HG03571 (cell line): ENCODE results near the gene SUN2.

Experiments
- ATAC-seq: cut with Tn5 transposase; IDR thresholded peaks from one replicate; pipeline ENCODE4 v1.9.1; 2021; ENCODE audit not compliant: unreplicated experiment

Gene SUN2

DNA sequence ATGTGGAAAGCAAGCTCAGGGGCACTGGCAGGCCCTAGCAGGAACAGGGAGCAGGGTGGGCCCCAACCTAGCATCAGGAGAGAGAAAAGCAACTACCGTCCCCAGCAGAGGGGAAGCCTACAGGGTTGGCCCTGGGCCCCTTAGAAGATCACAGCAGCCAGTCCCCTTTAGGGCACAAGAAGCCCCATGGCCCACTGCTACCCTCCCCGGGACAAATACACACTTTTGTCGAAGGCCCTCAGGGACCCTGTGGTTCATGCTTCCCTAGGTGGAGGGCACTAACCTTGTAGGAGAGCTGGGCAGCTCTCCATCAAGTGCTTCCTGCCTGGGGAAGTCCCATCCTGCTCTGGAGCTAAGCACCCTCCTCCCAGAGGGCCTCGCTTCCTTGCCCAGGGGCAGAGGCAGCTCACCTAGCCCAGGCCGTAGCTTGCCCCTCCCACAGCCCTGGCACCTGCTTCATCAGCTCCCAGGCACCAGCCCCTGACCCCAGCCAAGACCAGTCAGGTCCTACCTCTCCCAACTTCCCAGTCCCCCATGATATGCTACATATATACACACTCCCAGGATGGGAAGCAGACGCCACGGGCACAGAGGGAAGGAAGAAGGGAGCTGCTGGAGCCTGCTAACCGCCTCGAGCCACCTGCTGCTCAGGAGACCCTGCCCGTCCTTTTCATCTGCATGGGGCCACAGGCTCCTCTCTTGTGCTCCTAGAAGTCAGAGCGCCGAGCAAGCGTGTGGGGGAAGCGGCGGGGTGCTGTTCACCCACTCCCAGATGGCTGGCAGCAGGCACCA, 20.1 kb downstream of the SUN2 start:
- no peak for ATAC-seq

DNA sequence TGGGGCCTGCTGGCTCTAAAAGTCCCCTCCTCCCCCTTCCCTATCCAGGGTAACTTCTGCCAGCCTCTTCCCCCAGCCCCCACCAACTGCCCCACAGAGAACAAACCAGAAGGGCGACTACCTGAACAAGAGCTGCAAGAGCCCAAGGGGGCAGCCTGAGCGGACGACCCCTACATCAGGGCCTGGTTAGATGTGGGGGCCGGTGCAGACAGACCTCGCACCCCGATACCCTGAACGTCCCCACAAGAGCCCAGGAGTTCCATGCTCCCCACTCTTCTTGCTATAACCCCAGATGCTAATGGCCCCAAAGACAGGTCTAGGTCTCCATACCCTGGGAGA, 20.7 kb downstream of the SUN2 start:
- no peak for ATAC-seq

DNA sequence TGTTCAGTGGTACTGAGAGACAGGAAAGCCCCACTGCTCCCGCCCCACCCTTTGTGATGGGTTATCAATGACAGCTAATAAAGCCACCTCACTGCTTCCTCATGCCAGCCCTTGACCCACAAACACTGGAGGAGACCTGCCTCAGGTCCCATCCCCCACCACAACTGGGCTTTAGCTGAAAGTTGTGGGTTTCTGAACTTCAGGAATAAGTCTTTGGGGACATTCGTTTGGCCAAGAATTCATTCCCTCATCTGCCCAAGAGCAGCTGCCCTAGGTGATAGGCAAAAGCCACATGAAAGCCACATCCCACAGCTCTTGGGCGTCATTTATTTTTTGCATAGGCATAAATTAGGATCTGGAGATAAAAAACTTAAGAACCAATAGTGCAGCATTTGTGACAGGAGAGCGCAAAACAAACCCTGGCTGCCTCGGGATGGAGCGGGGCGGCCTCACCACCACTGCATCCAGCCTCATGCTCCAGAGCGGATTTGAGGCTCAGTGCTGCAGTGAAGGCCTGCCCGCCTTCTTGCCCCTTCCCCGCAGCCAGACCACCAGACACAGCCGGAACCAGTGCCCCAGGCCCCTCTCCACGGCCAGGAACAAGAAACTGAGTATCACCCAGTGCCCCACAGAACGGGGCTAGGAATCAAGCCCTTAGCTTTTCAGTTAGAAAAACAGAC, 21.2 kb downstream of the SUN2 start:
- no peak for ATAC-seq

DNA sequence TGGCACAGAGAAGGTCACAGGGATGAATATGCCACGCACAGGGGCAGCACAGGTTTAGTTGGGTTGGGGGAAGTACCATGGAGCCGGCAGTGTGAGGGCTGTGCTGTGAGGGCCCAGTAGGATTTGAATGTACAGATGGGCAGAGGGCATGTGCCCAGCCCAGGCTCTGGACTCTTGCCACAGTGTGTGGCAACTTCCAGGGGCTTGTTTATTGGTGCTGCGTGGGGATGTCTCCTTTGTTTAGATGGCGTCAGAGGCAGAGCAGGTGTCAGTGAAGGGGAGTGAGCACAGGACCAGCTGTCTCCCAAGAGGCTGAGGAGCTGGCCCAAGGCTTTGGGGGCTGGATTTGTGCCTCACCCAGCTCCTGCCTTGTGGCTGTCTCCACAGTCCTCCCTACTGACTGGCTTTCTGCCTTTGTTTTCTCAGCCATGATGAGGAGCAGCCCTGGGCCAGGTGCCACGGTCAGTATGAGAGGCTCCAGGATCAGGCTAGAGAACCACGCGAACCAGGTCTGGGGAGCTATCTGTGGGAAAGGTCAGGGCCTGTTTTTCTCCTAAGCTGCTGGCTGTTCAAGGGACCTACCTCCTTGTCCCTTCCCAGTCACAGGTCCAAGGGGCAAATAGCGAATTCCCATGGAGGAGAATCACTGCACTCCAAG, 21.9 kb downstream of the SUN2 start:
- ATAC-seq: no peak

DNA sequence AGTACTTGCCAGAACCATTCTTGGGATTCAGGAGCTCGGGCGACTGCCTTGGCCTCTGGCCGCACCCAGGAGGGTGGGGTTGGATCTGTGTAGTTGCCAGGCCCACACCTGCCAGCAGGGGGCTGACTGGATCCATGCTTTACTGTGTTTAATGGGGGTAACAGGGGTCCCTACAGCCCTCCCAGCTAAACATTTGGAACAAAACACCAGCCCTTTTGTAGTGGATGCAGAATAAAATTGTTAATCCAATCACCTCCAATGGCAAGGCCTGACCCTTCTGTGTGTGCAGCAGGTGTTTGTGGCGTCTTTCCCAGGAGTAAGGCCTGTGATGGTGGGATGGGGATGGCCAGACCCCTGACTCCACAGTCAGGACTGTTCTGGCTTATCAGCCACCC, 22.5 kb downstream of the SUN2 start:
- ATAC-seq: no peak

DNA sequence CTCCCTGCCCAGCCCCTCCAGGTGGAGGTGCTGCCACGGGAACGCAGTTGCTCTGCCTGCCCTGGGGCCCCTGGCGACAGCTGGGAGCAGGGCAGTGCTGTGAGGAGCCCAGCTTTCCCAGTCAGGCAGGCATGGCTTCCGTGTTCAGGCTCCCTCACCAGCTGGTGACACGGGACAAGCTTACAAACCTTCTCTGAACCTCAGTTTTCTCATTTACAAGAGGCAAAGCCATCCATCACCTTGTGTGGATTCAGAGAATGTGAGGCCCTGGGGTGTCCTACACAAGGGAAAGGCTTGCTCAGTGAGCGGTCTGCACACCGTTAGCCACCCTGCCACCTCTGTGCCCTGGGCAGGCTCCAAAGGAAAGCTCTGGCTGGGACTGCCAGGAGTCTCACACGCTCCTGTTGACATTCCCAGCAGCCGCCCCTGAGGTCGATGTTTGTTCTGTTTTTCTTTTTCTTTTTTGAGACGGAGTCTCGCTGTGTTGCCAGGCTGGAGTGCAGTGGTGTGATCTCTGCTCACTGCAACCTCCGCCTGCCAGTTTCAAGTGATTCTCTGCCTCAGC, 23.5 kb downstream of the SUN2 start:
- no peak for ATAC-seq

DNA sequence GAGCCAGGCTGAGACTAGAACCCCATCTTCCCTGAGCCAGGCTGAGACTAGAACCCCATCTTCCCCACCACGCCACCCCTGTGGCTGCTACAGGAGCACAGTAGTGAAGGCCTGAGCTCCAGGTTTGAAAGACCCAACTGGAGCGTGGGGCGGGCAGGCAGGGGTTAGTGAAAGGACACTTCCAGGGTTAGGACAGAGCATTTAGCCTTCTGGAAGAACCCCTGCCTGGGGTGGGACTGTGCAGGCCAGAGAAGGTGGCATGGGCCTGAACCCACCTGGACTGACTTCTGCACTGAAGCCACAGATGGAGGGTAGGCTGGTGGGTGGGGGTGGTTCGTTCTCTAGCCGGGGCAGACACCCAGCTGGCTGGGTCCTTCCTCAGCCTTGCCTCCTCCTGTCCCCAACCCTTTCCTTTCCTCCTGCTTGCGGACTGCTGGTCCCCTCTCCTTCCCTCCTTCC, 24.1 kb downstream of the SUN2 start:
- ATAC-seq: no peak

DNA sequence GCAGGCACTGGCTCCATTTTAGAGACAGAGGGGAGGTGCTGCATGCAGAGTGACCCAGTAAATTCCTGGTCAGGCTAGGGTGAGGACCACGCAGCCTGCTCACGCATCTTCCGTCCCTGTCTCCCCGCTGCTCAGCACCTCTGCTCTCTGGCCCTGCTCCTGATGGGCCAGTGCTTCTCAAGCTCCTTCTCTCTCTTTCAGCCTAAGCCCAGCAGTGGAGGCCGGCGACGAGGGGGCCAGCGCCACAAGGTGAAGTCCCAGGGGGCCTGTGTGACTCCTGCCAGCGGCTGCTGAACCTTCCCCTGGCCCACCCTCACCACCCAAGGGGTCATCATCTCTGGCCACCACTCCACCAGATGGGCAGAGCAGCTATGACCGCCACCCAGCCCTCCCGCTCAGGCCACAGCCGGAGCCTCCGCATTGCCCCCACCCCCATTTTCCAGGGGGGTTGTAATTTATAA, 25.4 kb downstream of the SUN2 start:
- ATAC-seq: no peak

DNA sequence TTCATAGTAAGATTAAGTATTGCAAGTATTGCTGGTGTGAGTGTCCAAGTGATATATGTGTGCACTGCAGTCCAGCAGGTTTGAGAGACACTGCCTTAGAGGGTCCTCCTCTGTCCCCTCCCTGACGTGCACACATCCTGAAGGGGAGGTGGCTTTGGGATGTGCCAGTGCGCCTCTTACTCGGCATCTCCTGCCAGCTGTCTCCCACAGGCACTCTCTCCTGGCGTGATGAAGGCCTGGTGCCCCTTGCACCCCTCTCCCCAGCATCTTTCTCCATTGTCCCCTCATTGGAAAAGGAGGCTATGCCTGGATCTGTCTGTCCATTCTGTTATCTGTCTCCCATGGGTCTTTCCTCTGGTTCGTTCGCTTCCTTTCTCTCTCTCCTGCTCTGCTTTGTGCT, 25.9 kb downstream of the SUN2 start:
- ATAC-seq: no peak

DNA sequence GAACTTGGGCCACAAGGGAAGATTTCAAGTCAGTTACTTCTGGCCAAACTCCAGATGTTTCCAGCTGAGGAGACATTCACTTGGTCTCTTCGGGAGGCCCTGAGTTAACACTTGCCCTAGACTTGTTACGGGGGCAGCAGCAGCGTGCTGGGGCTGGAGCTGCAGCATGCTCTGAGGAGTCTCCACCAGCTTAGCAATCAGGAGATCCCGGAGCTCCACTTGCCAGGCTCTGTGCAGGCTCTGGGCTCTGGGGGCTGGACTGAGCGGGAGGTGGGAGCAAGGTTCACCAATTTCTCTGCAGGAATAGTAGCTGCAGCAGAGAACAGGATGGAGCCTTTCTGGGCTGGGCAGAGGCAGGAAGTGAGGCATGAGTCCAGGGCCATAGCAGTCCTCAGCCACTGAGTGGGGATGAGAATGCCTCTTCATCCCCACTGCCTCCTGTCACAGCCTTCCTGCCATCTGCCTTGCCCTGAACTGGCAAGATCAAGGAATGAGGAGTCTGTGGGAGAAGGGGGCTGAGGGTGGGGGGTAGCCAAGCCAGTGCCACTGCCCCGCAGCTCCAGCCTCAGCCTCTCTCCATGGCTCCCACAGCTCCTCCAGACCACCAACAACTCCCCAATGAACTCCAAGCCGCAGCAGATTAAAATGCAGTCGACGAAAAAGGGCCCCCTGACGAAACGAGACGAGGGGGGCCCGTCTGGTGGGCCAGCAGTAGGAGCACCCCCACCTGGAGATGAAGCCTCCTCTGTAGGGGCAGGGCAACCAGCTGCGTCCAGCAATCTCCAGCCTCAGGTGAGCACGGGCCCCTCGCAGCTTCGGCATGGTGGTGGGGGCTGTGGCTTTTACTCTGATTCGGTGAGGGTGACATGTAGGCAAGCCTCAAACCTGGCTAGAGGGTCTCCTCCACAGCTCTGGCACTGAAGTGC, 26.7 kb downstream of the SUN2 start:
- no peak for ATAC-seq

DNA sequence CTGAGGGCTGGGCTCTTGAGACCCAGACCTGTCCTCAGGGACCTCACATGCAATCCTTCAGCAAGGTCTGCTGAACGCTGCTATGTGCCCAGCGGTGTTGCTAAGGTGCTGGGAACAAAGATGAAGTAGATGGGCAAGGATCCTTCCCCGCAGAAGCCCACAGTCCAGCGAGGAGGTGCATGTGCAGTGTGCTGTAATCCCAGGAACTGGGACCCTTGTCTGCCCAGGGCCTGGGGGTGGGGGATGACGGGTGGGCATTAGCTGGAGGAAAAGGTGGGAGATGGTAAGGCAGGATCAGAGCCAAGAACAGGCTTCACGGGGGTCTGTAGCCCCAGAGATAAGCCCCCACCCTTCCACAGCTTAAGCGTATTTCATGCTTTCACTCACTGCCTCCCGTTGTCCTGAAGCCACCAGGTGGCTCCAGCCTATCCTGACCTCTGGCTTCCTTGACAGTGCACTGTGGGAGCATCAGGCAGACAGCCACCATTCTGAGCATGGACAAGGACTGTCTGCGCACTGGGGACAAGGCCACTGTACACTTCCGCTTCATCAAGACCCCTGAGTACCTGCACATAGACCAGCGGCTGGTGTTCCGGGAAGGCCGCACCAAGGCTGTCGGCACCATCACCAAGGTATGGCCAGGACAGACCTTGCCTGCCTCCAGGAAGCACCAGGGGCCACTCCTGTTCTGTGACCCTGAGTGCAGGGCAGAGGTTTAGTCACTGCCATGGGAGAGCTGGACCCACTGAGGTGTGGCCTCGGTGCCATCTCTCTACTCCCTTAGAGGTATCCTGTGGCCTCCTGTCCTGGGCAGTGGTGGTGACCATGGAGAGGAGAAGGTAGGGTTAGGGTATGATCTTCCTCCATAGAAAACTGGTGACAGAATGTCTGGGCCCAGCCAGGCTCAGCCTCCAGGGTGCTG, 28.0 kb downstream of the SUN2 start:
- ATAC-seq: no peak

DNA sequence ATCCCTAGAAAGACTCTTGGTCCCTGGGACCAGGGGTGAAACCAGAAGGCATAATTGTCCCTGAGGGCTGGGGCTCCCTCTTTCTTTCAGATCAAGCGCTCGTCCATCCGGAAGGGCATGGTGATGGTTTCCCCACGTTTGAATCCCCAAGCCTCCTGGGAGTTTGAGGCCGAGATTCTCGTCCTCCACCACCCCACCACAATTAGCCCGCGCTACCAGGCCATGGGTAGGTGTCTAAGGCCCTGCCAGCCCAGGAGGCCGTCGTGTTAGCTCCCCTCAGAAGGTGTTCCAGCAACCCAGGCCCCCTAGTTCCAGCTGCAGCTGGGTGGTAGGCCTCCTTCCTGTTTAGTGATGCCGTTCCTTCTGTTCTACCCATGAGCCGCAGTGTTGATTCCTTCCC, 28.7 kb downstream of the SUN2 start:
- no peak for ATAC-seq

DNA sequence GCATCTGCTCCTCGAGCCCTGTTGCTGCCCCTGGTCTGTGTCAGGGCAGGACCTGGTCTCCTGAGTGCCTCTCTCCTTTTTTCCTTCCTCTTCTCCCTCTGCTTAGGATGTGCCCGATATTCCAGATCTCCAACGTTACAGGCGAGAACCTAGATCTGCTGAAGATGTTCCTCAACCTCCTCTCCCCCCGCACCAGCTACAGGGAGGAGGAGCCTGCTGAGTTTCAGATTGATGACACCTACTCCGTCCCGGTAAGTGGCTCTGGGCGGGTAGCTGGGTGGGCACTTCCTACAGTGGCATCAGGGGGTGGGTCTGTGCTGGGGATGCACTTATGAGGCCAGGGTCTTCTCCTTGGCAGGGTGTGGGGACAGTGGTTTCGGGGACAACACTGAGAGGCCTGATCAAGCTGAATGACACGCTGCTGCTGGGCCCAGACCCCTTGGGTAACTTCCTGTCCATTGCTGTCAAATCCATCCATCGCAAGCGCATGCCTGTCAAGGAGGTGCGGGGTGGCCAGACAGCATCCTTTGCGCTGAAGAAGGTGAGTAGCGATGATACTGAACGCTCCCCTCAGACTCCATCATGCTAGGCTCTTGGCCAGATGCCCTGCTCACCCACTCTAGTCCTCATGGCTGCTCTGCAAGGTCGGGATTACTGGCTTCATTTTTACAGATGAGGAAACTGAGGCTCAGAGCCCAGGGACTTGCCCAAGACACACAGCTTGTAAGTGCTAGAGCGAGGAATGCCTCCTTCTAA, 29.7 kb downstream of the SUN2 start:
- ATAC-seq: no peak

DNA sequence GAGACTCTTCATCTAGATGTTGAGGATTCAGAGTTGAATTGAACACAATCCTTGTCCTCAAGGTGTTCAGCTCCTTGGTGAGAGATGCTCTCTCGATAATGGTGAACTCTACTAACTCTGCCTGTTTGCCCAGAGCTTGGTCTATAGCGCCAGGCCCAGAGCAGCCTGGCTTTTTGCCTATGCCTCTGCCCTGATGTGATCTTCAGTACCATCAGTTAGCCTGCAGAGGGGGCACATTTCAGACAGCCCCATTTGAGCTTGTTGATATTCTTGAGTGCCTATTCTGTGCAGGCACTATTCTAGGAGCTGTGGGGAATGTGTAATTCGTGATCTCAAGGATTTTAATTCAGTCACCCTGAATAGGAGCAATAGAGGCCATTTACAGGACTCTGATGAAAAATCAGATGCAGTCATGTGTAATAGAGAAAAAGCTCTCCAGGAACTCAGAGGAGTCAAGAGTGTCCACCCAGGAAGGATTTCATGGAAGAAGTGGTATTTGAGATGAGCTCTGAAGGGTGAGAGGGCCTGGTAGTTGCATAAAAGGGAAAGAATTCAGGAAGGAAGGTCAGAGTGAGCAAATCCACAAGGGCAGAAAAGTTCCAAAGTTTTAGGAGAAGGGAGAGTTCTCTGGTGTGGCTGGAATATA, 30.7 kb downstream of the SUN2 start:
- ATAC-seq: no peak

DNA sequence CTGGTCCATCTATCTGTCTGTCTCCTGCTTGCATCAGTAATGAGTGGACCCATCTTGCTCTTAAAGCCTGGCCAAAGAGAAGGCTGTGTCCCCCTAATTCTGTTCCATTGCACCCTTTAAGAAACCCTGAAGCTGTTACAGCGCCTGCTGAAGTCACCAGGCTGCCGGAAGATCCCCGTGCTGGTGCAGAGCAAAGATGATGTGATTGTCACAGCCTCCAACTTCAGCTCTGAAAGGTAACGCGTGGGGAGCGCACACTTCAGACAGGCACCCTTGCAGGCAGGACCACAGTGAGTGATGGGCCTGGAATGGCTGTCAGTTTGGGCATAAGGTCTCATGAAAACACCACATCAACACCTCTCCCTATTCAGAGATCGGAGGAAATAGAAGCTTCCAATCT, 31.6 kb downstream of the SUN2 start:
- ATAC-seq: no peak

DNA sequence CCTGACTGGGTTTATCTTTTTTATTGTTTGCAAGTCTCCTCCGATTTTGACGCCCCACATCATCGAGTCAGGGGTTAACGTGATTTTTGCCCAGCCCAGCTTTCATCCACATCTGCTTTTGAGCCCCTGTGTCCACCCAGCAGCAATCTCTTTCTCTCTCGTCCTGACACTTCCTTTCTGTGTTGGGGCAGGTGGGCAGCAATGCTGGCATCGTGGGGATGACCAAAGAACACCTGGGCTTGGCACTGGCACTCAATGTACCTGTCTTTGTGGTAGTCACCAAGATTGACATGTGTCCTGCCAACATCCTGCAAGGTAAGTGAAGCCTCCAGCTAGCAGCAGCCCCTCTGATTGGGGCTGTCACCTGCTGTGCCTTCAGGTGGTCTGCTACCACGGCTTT, 34.2 kb downstream of the SUN2 start:
- no peak for ATAC-seq

DNA sequence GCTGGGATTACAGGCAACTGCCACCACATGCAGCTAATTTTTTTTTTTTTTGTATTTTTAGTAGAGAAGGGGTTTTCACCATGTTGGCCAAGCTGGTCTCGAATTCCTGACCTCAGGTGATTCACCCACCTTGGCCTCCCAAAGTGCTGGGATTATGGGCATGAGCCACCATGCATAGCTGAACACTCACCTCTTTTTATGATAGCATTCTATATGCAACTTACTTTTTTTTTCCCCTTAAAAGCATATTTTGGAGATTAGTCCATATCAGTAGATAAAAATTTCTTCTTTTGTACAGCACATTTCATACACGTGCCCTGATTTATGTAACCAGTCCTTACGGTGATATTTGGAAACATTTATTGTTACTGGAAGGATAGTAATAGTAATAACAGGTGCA, 35.4 kb downstream of the SUN2 start:
- ATAC-seq: no peak

DNA sequence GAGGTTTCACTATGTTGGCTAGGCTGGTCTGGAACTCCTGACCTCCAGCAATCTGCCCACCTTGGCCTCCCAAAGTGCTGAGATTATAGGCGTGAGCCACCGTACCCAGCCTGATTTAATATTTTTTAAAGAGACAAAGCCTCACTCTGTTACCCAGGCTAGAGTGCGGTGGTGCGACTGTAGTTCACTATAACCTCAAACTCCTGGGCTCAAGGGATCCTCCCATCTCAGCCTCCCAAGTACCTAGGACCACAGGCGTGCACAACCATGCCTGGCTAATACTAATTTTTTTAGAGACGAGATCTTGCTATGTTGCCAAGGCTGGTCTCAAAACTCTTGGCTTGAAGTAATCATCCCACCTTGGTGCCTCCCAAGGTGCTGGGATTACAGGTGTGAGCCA, 36.6 kb downstream of the SUN2 start:
- ATAC-seq: no peak

DNA sequence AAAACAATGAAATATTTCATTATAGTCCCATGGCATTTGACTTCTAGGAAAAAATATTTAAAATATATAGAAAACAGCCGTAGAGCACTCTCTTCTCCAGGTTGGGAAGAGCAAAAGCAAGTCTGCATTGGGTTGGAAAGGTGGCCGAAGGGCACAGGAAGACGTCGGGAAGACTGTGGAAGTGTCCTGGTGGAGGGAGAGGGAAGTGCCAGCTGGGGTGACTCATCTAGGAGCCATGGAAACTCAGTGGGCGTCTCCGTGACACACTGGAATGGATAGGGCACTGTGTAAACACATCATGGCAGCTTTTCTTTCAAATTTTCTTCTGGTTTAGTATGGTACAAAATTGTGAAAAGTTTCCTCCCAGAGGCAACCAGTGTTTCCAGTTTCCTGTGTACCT, 37.4 kb downstream of the SUN2 start:
- ATAC-seq: no peak
